Thoracic aorta (tissue), 2 donors: ENCODE measurements around the gene NIPBL. TPM values are rescaled to one million over a fixed set of nuclear protein-coding genes. Genes with fewer than 3 reads are reported as not detected.

ENCODE experiments used
- ATAC-seq: fragments of 150-250 bp; one replicate; pipeline ENCODE4 v1.8.0; 2017; ENCODE audit warnings: low read depth; ENCODE audit not compliant: insufficient number of reproducible peaks, low FRiP score
- DNase-seq: peaks from one replicate; pipeline ENCODE4 v3.0.0-alpha.2; 2020; ENCODE audit warnings: low spot score
- H3K27ac ChIP-seq, 2 donors: fragments of 200-600 bp; sonication (generic); 1 replicate in 1 of 2; 2 replicates in 1 of 2; pipeline ENCODE4 v1.5.1; 2016; ENCODE audit warnings: mild to moderate bottlenecking in 2 of 2, moderate library complexity in 2 of 2
- H3K27me3 ChIP-seq: fragments of 200-600 bp; sonication (generic); replicated peaks from 2 replicates; pipeline ENCODE4 v1.6.0; 2016; ENCODE audit warnings: mild to moderate bottlenecking; ENCODE audit not compliant: insufficient read depth
- H3K36me3 ChIP-seq: fragments of 200-600 bp; sonication (generic); one replicate; pipeline ENCODE4 v1.5.1; 2016
- H3K4me1 ChIP-seq, 2 donors: fragments of 200-600 bp; sonication (generic); 1 replicate in 1 of 2; 2 replicates in 1 of 2; pipeline versions ENCODE4 v1.5.1 to v1.6.0; 2016; ENCODE audit warnings: low read depth in 2 of 2, mild to moderate bottlenecking in 1 of 2; ENCODE audit not compliant: control insufficient read depth in 1 of 2
- H3K4me3 ChIP-seq: fragments of 200-600 bp; sonication (generic); 2 replicates; pipeline ENCODE4 v1.5.1; 2016; ENCODE audit warnings: mild to moderate bottlenecking
- H3K9me3 ChIP-seq: fragments of 200-600 bp; sonication (generic); 2 replicates; pipeline ENCODE4 v1.5.1; 2016
- total RNA-seq, 2 donors: library from RNA; depleted of rRNA; stranded (reverse); fragments of >200 nt; gene quantifications; one replicate each; pipeline versions ENCODE4 v1.1.0 to v1.2.3, GENCODE V29; 2016
- TF ChIP-seq, protein P1 (sequence below): fragments of 200-600 bp; sonication (generic); IDR thresholded peaks from one replicate; pipeline ENCODE4 v1.5.1; 2019; ENCODE audit warnings: antibody characterized with exemption

NIPBL gene
- total RNA-seq, 2 donors from 2014 or later: 38.6 to 50.8 TPM

DNA sequence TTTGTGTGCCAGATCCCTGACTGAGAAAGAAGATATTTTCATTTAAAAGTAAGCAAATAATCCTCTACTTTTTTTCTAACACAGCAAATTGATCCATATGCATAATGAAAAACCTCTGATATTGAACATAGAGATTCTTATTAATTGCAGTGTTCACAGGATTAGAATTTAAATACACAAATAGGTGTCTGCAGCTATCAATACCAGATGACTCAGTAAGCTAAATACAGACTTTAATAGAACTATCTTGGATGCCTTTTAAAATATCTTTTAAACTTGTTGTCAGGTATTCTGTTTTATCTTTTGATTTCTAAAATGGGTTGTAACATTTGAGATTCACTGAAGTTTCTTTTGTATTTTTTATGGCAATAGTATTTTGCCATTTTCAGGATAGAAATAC, 43.1 kb downstream of the NIPBL start:
- no peak for ATAC-seq

DNA sequence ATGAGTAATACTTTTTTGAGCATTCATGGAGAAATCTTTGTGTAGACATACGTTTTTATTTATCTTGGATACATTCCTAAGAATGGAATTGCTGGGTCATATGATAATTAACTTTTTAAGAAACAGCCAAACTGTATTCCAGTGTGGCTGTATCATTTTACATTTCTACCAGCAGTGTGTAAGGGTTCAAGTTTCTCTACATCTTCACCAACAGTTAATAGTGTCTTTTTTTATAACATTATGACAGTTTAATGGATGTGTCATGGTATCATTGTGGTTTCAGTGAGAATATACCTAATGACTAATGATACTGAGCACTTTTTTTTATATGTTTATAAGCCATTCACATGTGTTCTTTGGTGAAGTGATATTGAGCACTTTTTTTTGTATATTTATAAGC, 52.4 kb downstream of the NIPBL start:
- ATAC-seq (no peak), DNase-seq (no peak)

More for the DNA sequence above, 43.1 kb downstream of the NIPBL start:
- Histone ChIP-seq H3K27me3 (no peaks in the 10 kb centered on the region), H3K36me3 (no peaks in the 10 kb centered on the region), H3K4me3 (no peak overlapping the region), H3K9me3 (no peaks in the 10 kb centered on the region), H3K4me1 (peaks cover 12 to 31% of the 10 kb centered on the region in 2 donors), H3K27ac (no peak overlapping the region)
- no peak for DNase-seq
- TF ChIP-seq, protein P1, sequence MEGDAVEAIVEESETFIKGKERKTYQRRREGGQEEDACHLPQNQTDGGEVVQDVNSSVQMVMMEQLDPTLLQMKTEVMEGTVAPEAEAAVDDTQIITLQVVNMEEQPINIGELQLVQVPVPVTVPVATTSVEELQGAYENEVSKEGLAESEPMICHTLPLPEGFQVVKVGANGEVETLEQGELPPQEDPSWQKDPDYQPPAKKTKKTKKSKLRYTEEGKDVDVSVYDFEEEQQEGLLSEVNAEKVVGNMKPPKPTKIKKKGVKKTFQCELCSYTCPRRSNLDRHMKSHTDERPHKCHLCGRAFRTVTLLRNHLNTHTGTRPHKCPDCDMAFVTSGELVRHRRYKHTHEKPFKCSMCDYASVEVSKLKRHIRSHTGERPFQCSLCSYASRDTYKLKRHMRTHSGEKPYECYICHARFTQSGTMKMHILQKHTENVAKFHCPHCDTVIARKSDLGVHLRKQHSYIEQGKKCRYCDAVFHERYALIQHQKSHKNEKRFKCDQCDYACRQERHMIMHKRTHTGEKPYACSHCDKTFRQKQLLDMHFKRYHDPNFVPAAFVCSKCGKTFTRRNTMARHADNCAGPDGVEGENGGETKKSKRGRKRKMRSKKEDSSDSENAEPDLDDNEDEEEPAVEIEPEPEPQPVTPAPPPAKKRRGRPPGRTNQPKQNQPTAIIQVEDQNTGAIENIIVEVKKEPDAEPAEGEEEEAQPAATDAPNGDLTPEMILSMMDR: no peak

DNA sequence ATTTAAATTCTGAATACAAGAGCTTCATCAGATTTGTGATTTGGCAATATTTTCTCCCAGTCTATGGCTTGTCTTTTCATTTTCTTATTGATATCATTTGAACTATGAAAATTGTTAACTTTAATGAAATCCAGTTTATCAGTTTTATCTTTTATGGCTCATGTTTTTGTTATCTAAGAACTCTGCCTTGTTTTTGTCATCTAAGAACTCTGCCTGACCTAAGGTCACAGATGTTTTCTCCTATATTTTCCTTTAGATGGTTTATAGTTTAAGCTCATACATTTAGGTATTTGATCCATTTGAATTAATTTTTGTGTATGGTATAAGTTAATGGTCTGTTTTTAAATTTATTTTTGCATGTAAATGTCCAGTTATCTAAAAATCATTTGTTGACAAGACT, 52.9 kb downstream of the NIPBL start:
- DNase-seq (no peak), ATAC-seq (no peak)
- no peaks in the 10 kb centered on the region for H3K27me3 ChIP-seq
- H3K4me1 ChIP-seq: peaks cover 20 to 36% of the 10 kb centered on the region in 2 donors
- H3K4me3 ChIP-seq: no peak overlapping the region
- TF ChIP-seq, protein P1: no peak
- no peak overlapping the region for H3K27ac ChIP-seq
- no peaks in the 10 kb centered on the region for H3K9me3 ChIP-seq
- no peaks in the 10 kb centered on the region for H3K36me3 ChIP-seq

More for the DNA sequence above, 52.4 kb downstream of the NIPBL start:
- TF ChIP-seq, protein P1: no peak
- Histone ChIP-seq H3K4me3 (no peak overlapping the region), H3K27me3 (no peaks in the 10 kb centered on the region), H3K36me3 (no peaks in the 10 kb centered on the region), H3K27ac (no peak overlapping the region), H3K9me3 (no peaks in the 10 kb centered on the region), H3K4me1 (peaks cover 20 to 32% of the 10 kb centered on the region in 2 donors)

DNA sequence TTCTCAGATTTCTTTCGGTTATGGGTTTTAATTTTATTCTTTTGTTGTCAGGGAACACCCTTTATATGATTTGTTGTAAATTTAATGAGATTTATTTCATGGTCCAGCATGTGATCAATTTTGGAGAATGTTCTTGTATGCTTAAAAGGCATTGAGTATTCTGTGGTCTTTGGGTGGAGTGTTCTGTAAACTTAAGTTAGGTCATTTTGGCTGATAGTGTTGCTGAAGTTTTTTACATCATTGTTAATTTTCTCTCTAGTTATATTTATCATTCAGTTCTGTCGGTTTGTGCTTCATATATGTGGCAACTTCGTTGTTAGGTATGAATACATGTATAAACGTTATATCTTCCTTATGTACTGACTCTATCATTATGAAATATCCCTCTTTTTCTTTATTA, 55.5 kb downstream of the NIPBL start:
- Histone ChIP-seq H3K27me3 (no peaks in the 10 kb centered on the region), H3K36me3 (no peaks in the 10 kb centered on the region), H3K4me1 (peaks cover 20 to 47% of the 10 kb centered on the region in 2 donors), H3K27ac (no peak overlapping the region), H3K4me3 (no peak overlapping the region), H3K9me3 (no peaks in the 10 kb centered on the region)
- DNase-seq: no peak
- TF ChIP-seq, protein P1: no peak
- ATAC-seq: no peak

DNA sequence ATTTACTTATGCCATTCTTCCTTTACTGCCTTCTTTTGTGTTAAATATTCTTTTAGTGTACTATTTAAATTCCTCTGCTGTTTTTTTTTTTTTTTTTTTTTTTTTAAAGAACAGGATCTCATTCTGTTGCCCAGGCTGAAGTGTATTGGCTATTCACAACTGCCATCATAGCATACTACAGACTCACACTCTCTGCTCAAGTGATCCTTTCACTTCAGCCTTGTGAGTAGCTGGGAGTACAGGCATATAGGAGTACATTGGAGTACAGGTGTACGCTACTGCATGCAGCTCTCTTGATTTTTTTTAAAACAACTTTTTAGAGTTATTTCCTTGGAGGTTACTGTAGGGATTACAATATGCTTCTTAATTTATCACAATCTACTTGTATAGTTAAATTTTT, 56.1 kb downstream of the NIPBL start:
- Histone ChIP-seq H3K27me3 (no peaks in the 10 kb centered on the region), H3K36me3 (no peaks in the 10 kb centered on the region), H3K4me3 (no peak overlapping the region), H3K27ac (no peak overlapping the region), H3K9me3 (no peaks in the 10 kb centered on the region), H3K4me1 (peaks cover 20 to 52% of the 10 kb centered on the region in 2 donors)
- ATAC-seq (no peak), DNase-seq (no peak)
- TF ChIP-seq, protein P1: no peak
